ENCODE data around the gene RPS19BP1. TPM values are rescaled to one million over a fixed set of nuclear protein-coding genes. Genes with fewer than 3 reads are reported as not detected.

RPS19BP1 gene
- total and polyA plus RNA-seq, 11 donors: 33.2 to 220 (median 52.1) TPM

DNA sequence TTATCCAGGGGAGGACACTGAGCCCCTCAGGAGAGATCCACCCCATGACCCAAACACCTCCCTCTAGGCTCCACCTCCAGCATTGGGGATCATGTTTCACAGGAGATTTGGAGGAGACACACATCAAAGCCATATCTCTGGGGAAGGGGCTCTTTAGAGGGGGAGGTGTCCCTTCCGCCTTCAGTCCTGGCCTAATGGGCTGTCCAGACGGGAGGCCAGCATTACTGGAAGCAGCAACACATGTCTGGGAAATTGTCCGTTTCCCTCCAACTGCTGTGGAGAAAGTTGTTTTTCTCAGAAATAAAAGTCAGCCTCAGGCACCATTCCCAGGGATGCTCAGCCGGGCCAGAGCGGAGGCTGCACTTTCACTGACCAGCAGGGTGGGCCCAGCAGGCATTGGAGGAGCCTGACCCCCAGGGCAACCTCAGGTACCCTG, 47.5 kb upstream of the RPS19BP1 start:
- ATAC-seq: no peak
- Histone ChIP-seq H3K27ac (no peak overlapping the region), H3K27me3 (peaks cover 0 to 36% (median 5%) of the 10 kb centered on the region in 9 donors), H3K4me1 (no peaks in the 10 kb centered on the region), H3K36me3 (no peaks in the 10 kb centered on the region), H3K4me3 (no peak overlapping the region), H3K9me3 (no peaks in the 10 kb centered on the region)
- DNase-seq: no peak
- TF ChIP-seq CTCF (IDR thresholded peaks at IDR 0.05) (no peak), POLR2A (IDR thresholded peaks at IDR 0.05) (no peak)
- intact Hi-C loops (cut with DNase I): no loop called here
- WGBS, 4 donors: 27 to 65% (median 41%) methylated on average over 5 of the region's 5 CpGs

GRCh38 chr22:39577900-39578299, 45.4 kb upstream of the RPS19BP1 start:
- H3K4me1 ChIP-seq: no peaks in the 10 kb centered on the region
- ATAC-seq (no peak), DNase-seq (no peak)
- intact Hi-C loops (cut with DNase I): no loop called here
- WGBS, 4 donors: 78 to 84% (median 78%) methylated on average over 7 of the region's 7 CpGs
- peaks cover 0 to 40% (median 5%) of the 10 kb centered on the region in 9 donors for H3K27me3 ChIP-seq
- no peaks in the 10 kb centered on the region for H3K9me3 ChIP-seq
- no peaks in the 10 kb centered on the region for H3K36me3 ChIP-seq
- H3K4me3 ChIP-seq: no peak overlapping the region
- no peak overlapping the region for H3K27ac ChIP-seq
- TF ChIP-seq CTCF (IDR thresholded peaks at IDR 0.05) (no peak), POLR2A (IDR thresholded peaks at IDR 0.05) (no peak)

DNA sequence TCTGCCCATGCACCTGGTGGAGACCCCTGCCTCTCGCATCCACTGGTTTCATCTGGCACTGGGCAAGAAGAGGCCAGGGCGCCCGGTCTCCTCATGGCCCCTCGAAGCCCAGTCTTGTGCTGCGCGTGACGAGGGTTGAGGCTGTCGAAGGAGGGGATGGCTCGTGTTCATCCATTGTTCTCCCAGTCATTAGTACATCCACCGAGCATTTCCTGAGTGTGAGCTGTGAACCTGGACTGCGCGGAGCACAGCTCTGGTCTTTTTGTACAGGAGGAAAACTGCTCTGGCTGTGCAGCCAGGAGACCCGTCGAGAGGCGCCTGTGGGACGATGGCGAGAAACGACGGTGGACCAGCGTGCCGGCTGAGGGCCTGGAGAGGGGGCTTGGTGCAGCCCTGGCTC, 44.8 kb upstream of the RPS19BP1 start:
- no peak for TF ChIP-seq POLR2A (IDR thresholded peaks at IDR 0.05)
- TF ChIP-seq CTCF (IDR thresholded peaks at IDR 0.05): no peak
- H3K4me3 ChIP-seq: no peak overlapping the region
- no peaks in the 10 kb centered on the region for H3K9me3 ChIP-seq
- intact Hi-C loops (cut with DNase I): no loop called here
- peaks cover 0 to 40% (median 5%) of the 10 kb centered on the region in 9 donors for H3K27me3 ChIP-seq
- WGBS, 4 donors: 71 to 79% (median 75%) methylated on average over 19 to 21 of the region's 21 CpGs
- no peaks in the 10 kb centered on the region for H3K4me1 ChIP-seq
- ATAC-seq: no peak
- H3K27ac ChIP-seq: no peak overlapping the region
- DNase-seq: no peak
- no peaks in the 10 kb centered on the region for H3K36me3 ChIP-seq

DNA sequence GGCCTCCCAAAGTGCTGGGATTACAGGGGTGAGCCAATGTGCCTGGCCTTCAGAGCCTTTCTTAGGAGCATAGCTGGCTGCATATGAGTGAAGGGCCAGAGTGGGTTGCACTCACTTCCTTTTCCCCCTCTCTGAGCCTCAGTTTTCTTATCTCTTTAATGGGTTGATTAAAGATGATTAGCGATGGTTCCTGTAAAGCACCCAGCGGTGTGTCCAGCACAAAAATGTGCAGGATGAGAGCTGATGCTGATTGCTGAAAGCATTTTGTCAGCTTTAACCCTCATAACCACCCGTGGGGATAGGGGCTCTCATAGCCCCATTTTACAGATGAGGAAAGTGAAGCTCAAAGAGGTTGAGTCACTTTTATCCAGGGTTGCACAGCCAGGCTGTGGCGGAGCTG, 43.5 kb upstream of the RPS19BP1 start:
- no peaks in the 10 kb centered on the region for H3K36me3 ChIP-seq
- no peak for TF ChIP-seq POLR2A (IDR thresholded peaks at IDR 0.05)
- TF ChIP-seq CTCF (IDR thresholded peaks at IDR 0.05): no peak
- H3K4me1 ChIP-seq: no peaks in the 10 kb centered on the region
- no peak overlapping the region for H3K4me3 ChIP-seq
- WGBS, 4 donors: 79 to 94% (median 88%) methylated on average over 4 of the region's 4 CpGs
- ATAC-seq: no peak
- H3K27ac ChIP-seq: no peak overlapping the region
- no peak for DNase-seq
- intact Hi-C loops (cut with DNase I): no loop called here
- H3K27me3 ChIP-seq: peaks cover 0 to 47% (median 5%) of the 10 kb centered on the region in 9 donors
- H3K9me3 ChIP-seq: no peaks in the 10 kb centered on the region

Measured in heart left ventricle (tissue), 16 donors.